SJCRH30 (cell line): ENCODE measurements around the gene MRPL41. TPM values are rescaled to one million over a fixed set of nuclear protein-coding genes. Genes with fewer than 3 reads are reported as not detected.
A peak's percentile ranks its signal among the peaks of the same experiment; 100 is the strongest.
"Not testable (repeated sequence)": the region's sequence is repeated elsewhere in the genome, so short reads cannot be mapped to it uniquely, and the experiment has no call there.

ENCODE experiments used
- DNase-seq, 2 experiments: peaks; one replicate each; pipeline ENCODE4 v3.0.0-alpha.2; 2015 to 2020
- H3K27ac ChIP-seq: fragments of 250-450 bp; sonication (Bioruptor Pico); 2 replicates; pipeline ENCODE4 v1.5.1; 2020; ENCODE audit warnings: mild to moderate bottlenecking, moderate library complexity
- H3K27me3 ChIP-seq: fragments of 250-450 bp; sonication (Bioruptor Pico); 2 replicates; pipeline ENCODE4 v1.5.1; 2020; ENCODE audit warnings: mild to moderate bottlenecking, moderate library complexity
- H3K36me3 ChIP-seq: fragments of 250-450 bp; sonication (Bioruptor Pico); 2 replicates; pipeline ENCODE4 v1.5.1; 2020; ENCODE audit warnings: mild to moderate bottlenecking, moderate library complexity
- H3K4me1 ChIP-seq: fragments of 250-450 bp; sonication (Bioruptor Pico); 2 replicates; pipeline ENCODE4 v1.5.1; 2020; ENCODE audit warnings: mild to moderate bottlenecking, moderate library complexity
- H3K4me3 ChIP-seq: fragments of 250-450 bp; sonication (Bioruptor Pico); 2 replicates; pipeline ENCODE4 v1.5.1; 2020; ENCODE audit warnings: mild to moderate bottlenecking, moderate library complexity
- H3K9me3 ChIP-seq: fragments of 250-450 bp; sonication (Bioruptor Pico); replicated peaks from 2 replicates; pipeline ENCODE4 v1.5.1; 2020; ENCODE audit warnings: mild to moderate bottlenecking, moderate library complexity
- total RNA-seq: library from RNA; depleted of rRNA; stranded (reverse); fragments of >200 nt; shearing (Covaris generic); gene quantifications from 2 replicates; pipeline ENCODE4 v1.2.3, GENCODE V29; 2014

MRPL41 gene
- total RNA-seq, 1 experiment from 2014 or later, result 12.3 TPM

DNA sequence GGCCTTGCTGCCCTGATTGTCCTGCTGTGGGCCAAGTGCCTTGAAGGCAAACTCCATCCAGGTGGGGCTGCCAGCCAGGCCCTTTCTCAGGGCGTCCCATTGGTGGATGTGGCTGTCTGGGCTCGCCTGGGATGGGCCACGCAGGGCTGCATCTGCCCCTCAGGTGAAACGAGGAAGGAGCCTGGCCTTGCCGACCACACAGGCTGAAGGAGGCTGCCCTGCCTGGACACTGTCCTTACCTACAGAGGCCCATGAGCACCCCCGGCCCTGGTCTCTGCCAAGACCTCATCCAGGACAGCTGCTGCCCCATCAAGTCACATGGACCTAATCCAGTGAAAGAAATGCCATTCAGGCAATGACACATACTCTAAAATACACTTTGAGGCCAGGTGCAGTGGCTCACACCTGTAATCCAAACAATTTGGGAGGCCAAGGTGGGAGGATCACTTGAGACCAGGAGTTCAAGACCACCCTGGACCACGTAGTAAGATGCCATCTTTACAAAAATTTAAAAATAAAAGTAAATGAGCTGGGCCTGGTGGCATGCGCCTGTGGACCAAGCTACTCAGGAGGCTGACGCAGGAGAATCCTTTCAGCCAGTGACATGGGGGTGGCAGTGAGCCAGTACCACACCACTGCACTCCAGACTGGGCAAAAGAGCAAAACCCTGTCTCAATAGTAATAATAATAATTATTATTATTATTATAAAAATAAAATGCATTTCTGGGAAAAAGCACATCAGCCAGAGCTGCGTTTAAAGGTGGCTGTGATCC lies 35.3 kb upstream of the MRPL41 start:
- no peak for DNase-seq

DNA sequence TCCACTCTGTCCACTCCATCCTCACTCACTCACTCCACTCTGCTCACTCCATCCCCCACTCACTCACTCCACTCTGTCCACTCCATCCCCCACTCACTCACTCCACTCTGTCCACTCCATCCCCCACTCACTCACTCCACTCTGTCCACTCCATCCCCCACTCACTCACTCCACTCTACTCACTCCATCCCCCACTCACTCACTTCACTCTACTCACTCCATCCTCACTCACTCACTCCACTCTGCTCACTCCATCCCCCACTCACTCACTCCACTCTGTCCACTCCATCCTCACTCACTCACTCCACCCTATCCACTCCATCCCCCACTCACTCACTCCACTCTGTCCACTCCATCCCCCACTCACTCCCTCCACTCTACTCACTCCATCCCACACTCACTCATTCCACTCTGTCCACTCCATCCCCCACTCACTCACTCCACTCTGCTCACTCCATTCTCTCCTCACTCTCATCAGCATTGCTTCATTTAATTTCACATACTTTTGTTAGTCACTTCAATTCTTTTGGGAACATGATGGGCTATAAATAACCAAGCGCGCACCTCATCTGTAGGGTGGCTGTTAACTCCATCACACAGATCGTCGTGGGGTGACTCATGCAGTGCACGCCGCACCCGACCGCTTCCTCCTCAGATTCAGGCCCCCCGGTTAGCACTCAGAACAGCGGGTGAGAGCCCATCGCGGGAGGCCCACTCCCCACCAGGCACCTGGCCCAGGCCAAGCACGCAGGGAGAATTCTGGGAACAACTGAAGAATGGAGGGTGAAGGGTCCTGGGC lies 32.8 kb upstream of the MRPL41 start:
- DNase-seq, H3K4me1 ChIP-seq, H3K4me3 ChIP-seq, H3K36me3 ChIP-seq, H3K27me3 ChIP-seq, H3K9me3 ChIP-seq, H3K27ac ChIP-seq: not testable (repeated sequence)

More for the DNA sequence above, 35.3 kb upstream of the MRPL41 start:
- Histone ChIP-seq H3K27ac (no peak overlapping the region), H3K36me3 (no peaks in the 10 kb centered on the region), H3K4me3 (no peak overlapping the region), H3K4me1 (no peaks in the 10 kb centered on the region), H3K27me3 (no peaks in the 10 kb centered on the region), H3K9me3 (no peaks in the 10 kb centered on the region)

DNA sequence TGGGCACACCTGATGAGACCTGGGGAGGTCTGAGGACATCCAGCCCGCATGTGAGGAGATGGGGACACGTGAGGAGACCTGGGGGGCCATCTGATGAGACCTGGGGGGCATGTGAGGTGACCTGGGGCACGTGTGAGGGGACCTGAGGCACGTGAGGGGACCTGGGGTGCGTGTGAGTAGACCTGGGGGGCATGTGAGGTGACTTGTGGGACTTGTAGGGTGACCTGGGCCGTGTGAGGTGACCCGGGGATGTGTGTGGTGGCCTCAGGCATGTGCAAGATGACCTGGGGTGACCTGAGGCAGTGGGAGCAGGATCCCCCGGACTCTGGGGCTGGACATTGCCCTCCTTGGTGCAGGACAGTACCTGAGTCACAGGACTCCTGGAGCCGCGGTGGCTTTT lies 32.1 kb upstream of the MRPL41 start:
- Histone ChIP-seq H3K4me3 (no peak overlapping the region), H3K27ac (no peak overlapping the region)
- no peak for DNase-seq

DNA sequence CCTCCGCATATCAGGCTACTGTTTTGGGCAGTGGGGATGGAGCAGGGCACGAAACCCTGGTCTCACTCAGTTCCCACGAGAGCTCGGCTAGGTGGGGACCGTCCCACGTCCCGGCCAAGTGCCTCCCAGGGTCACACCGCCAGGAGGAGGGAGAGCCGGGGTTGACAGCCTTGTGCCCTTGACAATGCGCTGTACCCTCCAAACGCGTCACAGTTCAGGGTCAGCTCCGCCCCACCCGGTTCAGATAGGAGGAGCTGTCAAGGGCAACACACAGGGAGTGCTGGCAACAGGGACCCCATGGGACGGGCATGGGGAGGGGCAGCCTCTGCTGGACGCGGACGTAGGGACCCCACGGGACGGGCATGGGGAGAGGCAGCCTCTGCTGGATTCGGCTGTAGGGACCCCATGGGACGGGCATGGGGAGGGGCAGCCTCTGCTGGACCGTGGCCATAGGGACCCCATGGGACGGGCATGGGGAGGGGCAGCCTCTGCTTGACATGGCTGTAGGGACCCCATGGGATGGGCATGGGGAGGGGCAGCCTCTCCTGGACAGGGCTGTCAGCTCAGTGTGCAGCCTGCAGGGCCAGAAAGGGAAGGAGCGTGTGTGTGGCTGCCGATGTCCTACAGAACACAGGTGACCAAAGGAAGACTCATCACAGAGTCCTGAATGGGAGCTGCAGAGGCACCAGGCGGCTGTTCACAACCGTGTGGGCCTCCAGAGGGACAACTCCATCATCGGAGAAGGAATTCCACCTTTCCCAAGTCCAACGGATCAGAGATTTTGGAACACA lies 30.9 kb upstream of the MRPL41 start:
- Histone ChIP-seq H3K4me3 (no peak overlapping the region), H3K36me3 (no peaks in the 10 kb centered on the region), H3K9me3 (no peaks in the 10 kb centered on the region), H3K4me1 (no peaks in the 10 kb centered on the region), H3K27ac (no peak overlapping the region), H3K27me3 (no peaks in the 10 kb centered on the region)
- DNase-seq, result no peak

More for the DNA sequence above, 32.1 kb upstream of the MRPL41 start:
- Histone ChIP-seq H3K36me3 (no peaks in the 10 kb centered on the region), H3K4me1 (no peaks in the 10 kb centered on the region), H3K9me3 (no peaks in the 10 kb centered on the region), H3K27me3 (no peaks in the 10 kb centered on the region)

DNA sequence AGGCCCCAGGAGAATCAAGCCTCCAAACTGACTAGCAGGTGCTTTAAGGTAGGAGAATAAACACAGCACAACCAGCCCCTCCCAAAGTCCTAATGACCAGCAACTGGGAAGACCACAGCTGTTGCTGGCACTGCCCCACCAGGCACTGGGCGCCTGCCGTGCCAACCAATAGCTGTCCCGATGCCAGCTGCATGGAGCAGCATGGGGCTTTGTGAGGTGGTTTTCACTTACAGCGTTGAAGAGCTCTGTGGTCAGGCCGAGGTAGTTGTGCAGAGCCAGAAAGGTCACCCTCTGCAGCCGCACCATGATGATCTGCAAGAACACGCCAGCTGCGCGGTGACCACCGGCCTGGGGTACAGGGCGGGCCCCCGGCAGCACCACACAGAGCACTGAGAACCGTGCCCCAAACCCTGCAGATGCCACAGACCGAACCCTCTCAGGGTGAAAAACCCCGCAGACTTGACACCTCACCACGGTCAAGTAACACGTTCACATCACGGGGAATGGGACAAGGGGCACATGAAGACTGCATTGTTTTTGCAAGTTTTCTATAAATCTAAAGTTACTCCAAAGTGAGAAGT lies 30.2 kb upstream of the MRPL41 start:
- DNase-seq, result no peak
- Histone ChIP-seq H3K36me3 (no peaks in the 10 kb centered on the region), H3K4me1 (no peaks in the 10 kb centered on the region), H3K9me3 (no peaks in the 10 kb centered on the region), H3K4me3 (no peak overlapping the region), H3K27ac (no peak overlapping the region), H3K27me3 (no peaks in the 10 kb centered on the region)

DNA sequence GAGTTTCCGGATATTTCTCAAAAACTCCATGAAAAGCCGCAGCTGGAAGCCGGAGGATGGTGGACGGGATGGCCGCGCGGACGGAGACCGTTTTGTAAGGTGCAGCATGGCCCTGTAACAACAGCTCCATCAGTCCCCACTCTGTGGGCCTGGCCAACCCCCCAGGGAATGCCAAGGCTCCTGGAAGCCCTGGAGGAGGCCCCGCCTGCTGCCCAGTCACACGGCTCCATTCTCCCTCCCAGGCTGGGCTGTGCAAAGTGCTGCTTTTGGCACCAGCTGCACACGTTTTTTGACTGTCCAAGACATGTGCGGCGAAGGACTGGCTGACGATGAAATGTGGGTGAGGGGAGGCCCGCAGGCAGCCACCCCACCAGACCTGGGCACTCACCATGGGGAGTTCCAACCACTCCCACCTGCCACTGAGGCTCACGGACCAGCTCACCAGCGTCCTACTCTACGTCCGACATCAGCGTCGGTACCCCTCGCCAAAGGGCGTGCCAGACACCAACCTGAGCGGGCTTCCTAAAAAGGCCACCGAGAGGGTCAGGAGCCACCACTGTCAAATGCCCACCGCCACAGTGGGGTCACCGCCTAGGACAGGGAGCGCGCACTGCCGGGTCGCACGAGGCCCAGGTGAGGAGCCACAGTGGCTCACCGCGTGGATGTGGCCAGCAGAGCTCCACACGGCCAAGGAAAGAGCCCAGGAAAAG lies 28.8 kb upstream of the MRPL41 start:
- H3K27me3 ChIP-seq, result no peaks in the 10 kb centered on the region
- no peak overlapping the region for H3K4me3 ChIP-seq
- no peak overlapping the region for H3K27ac ChIP-seq
- no peaks in the 10 kb centered on the region for H3K9me3 ChIP-seq
- no peaks in the 10 kb centered on the region for H3K36me3 ChIP-seq
- no peak for DNase-seq
- H3K4me1 ChIP-seq, result no peaks in the 10 kb centered on the region

DNA sequence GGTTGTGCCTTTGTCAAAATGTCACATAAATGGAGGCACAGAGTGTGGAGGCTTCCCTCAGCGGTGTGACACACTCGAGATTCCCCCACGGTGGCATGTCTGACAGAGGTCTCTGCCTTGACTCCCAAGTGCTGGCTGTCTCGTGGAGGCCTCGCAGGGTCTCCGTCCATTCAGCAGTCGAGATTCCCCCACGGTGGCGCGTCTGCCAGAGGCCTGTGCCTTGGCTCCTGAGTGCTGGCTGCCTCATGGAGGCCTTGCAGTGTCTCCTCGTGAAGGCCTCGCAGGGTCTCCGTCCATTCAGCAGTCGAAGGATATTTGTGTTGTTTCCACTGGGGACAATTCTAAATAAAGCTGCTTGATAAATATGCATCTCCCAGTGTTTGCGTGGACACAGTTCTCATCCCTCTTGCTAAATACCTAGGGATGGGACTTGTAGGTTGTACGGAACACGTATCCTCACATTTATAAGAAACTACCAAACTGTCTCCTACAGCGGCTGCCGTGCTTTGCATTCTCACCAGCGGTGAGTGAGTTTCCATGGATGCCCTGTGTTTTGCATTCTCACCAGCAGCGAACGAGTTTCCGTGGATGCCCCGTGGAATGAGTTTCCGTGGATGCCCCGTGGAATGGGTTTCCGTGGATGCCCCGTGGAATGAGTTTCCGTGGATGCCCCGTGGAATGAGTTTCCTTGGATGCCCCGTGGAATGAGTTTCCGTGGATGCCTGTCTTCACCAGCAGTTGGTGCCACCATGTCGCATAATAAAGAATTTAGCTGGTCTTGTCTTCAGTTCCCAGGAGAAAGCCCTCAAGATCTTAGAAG lies 27.3 kb upstream of the MRPL41 start:
- Histone ChIP-seq H3K4me1 (no peaks in the 10 kb centered on the region), H3K27me3 (no peaks in the 10 kb centered on the region), H3K9me3 (no peaks in the 10 kb centered on the region), H3K27ac (no peak overlapping the region), H3K4me3 (no peak overlapping the region), H3K36me3 (no peaks in the 10 kb centered on the region)
- DNase-seq, result no peak

DNA sequence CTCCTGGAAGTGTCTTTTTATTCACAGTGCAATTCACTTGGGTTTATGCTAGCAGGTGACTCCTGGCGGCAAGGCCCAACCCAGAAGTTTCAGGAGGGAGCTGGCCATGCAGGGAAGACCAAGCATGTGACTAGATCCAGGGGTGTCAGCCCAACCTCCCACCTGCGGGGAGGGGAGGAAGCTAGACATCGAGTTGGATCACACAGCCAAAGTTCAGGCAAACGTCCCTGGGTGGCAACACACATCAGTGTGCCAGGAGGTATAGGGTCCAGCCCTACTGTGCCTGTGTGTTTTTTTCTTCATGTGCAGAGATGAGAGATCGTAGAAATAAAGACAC lies 26.7 kb upstream of the MRPL41 start:
- DNase-seq, result no peak
- no peaks in the 10 kb centered on the region for H3K27me3 ChIP-seq
- no peaks in the 10 kb centered on the region for H3K9me3 ChIP-seq
- H3K36me3 ChIP-seq, result no peaks in the 10 kb centered on the region
- no peak overlapping the region for H3K27ac ChIP-seq
- H3K4me3 ChIP-seq, result no peak overlapping the region
- no peaks in the 10 kb centered on the region for H3K4me1 ChIP-seq

DNA sequence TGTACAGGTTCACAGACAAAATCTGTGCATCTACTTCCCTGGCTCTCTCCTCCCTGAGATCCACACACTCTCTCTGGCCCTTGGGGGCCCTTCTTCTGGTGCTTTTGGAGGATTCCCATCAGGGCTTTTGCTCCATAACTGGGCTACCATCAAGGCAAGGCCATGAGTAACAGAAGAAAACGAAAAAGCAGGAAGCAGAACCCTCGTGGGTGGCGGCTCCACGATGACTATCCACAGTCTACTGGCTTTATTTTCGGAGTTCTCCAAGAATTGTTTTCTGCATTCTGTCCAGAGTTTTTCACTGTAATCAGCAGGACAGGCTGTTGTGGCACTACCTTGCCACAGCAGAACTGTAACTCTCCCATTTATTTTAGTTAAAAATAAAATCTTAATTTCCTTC lies 21.3 kb upstream of the MRPL41 start:
- no peak overlapping the region for H3K27ac ChIP-seq
- no peaks in the 10 kb centered on the region for H3K27me3 ChIP-seq
- H3K4me3 ChIP-seq, result no peak overlapping the region
- H3K36me3 ChIP-seq, result no peaks in the 10 kb centered on the region
- H3K9me3 ChIP-seq, result no peaks in the 10 kb centered on the region
- DNase-seq, result no peak
- peaks cover 10% of the 10 kb centered on the region; the same call in 1 of the 2 replicates for H3K4me1 ChIP-seq

DNA sequence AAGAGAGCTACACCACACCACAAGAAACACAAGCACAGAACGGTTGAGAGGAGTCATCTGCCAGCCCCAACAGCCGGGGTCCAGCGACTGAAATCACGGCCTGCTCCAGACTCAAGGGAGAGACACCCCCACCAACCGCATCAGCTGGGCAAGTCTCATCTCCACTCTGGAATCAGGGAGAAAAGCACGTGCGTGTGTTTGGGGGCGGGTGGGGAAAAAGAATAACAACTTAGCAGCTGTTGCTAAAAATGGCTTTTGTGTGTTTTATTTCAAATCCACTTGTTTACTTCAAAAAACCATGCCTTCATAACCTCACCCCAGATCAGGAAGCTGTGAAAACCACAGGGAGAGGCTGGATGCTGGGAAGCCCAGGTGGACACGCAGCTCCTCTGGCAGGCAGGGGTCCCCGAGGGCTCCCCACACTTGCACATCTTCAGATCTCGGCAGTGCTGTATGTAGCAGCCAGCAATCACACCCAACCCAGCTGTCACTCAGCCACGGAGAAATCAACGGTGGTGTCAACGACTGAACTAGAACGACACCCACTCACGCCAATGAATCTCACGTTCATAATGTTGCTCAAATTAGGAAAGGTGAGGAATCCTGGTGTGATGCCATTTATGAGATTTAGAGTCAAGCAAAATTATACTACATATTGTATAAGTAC lies 20.4 kb upstream of the MRPL41 start:
- no peak overlapping the region for H3K4me3 ChIP-seq
- peak; percentile 61 to 66 for DNase-seq
- no peak overlapping the region for H3K27ac ChIP-seq

DNA sequence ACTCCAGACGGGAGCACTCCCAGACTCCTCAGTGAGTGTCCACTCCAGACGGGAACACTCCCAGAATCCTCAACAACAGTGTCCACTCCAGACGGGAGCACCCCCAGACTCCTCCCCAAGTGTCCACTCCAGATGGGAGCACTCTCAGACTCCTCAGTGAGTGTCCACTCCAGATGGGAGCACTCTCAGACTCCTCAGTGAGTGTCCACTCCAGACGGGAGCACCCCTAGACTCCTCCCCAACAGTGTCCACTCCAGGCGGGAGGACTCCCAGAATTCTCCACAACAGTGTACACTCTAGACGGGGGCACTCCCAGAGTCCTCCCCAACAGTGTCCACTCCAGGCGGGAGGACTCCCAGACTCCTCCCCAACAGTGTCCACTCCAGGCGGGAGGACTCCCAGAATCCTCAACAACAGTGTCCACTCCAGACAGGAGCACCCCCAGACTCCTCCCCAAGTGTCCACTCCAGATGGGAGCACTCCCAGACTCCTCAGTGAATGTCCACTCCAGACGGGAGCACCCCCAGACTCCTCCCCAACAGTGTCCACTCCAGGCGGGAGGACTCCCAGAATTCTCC lies 18.7 kb upstream of the MRPL41 start:
- H3K27me3 ChIP-seq, DNase-seq, H3K36me3 ChIP-seq, H3K4me3 ChIP-seq, H3K9me3 ChIP-seq, H3K27ac ChIP-seq: not testable (repeated sequence)
- peaks cover 10% of the 10 kb centered on the region; the same call in 1 of the 2 replicates for H3K4me1 ChIP-seq

More for the DNA sequence above, 20.4 kb upstream of the MRPL41 start:
- Histone ChIP-seq H3K36me3 (no peaks in the 10 kb centered on the region), H3K9me3 (no peaks in the 10 kb centered on the region), H3K27me3 (no peaks in the 10 kb centered on the region), H3K4me1 (peaks cover 10% of the 10 kb centered on the region; the same call in 1 of the 2 replicates)

DNA sequence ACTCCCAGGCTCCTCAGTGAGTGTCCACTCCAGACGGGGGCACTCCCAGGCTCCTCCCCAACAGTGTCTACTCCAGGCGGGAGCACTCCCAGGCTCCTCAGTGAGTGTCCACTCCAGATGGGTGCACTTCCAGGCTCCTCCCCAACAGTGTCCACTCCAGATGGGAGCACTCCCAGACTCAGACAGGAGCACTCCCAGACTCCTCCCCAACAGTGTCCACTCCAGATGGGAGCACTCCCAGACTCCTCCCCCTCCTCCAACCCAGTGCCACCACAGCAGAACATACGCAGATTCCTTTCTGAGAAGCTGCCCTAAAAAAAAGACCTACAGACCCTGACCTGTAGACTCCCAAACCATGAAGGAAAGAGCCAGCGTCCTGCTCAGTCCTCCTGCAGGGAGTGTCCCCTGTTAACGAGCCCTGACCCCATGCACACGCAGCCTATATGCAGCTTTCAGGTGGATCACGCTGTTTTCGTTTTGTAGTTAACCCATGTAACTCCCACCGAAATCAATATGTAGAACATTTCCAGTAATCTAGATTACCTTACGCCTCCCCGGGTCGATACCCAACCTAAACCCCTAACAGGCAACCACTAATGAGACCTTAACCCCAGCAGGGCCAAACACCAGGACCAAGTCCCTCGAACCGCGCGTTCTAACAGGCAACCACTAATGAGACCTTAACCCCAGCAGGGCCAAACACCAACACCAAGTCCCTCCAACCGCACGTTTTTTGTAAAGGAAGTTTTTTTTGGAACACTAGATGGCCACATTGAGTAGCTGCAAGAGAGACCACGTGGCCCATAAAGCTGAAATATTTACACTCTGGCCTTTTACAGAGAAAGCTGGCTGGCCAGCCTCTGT lies 17.2 kb upstream of the MRPL41 start:
- H3K9me3 ChIP-seq, result no peaks in the 10 kb centered on the region
- no peaks in the 10 kb centered on the region for H3K27me3 ChIP-seq
- H3K4me1 ChIP-seq, result peaks cover 10% of the 10 kb centered on the region; the same call in 1 of the 2 replicates
- no peaks in the 10 kb centered on the region for H3K36me3 ChIP-seq
- no peak overlapping the region for H3K27ac ChIP-seq
- no peak overlapping the region for H3K4me3 ChIP-seq
- DNase-seq, result peak; percentile 44 to 77
